Inflammatory macrophage treated with lipopolysaccharide for 1 hour (primary cell): Measurements from ENCODE around the gene PSMD9.
"Not testable (repeated sequence)": the region's sequence is repeated elsewhere in the genome, so short reads cannot be mapped to it uniquely, and the experiment has no call there.

Source experiments
- DNase-seq, 2 donors: peaks; one replicate each; pipeline ENCODE4 v3.0.0-alpha.2; 2020 to 2022

The PSMD9 gene, protein sequence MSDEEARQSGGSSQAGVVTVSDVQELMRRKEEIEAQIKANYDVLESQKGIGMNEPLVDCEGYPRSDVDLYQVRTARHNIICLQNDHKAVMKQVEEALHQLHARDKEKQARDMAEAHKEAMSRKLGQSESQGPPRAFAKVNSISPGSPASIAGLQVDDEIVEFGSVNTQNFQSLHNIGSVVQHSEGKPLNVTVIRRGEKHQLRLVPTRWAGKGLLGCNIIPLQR

DNA sequence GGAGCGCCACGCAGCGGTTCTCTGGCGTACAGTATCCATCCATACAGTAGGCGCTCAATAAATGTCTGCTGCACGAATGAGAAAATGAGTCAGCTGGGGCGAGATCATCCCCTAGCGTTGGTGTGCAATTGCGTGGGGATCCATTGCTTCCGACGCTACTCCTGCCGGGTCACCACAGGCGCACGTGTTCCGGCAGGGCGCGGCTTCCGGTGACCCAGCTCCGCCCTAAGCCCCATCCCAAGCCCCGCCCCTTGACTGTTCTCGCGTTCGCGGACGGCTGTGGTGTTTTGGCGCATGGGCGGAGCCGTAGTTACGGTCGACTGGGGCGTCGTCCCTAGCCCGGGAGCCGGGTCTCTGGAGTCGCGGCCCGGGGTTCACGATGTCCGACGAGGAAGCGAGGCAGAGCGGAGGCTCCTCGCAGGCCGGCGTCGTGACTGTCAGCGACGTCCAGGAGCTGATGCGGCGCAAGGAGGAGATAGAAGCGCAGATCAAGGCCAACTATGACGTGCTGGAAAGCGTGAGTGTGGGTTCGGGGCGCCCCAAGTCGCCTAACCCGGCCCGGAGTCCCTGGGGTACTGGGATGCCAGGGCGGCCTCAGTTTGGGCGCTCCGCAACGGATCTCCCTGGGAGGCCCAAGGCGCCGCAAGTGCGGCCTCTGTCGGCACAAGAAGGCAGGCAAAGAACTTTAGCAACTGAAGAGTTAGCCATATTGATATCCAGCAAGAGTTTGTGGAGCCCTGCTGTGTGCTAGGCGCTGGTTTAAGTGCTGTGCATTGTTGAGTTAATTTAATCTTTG lies at the start of gene PSMD9:
PSMD9 (plus strand) TSS at position 313 of the 796 bp plus-strand sequence; CDS start at position 380, 67 bp downstream.
- peak; percentile 97 to 99 for DNase-seq

DNA sequence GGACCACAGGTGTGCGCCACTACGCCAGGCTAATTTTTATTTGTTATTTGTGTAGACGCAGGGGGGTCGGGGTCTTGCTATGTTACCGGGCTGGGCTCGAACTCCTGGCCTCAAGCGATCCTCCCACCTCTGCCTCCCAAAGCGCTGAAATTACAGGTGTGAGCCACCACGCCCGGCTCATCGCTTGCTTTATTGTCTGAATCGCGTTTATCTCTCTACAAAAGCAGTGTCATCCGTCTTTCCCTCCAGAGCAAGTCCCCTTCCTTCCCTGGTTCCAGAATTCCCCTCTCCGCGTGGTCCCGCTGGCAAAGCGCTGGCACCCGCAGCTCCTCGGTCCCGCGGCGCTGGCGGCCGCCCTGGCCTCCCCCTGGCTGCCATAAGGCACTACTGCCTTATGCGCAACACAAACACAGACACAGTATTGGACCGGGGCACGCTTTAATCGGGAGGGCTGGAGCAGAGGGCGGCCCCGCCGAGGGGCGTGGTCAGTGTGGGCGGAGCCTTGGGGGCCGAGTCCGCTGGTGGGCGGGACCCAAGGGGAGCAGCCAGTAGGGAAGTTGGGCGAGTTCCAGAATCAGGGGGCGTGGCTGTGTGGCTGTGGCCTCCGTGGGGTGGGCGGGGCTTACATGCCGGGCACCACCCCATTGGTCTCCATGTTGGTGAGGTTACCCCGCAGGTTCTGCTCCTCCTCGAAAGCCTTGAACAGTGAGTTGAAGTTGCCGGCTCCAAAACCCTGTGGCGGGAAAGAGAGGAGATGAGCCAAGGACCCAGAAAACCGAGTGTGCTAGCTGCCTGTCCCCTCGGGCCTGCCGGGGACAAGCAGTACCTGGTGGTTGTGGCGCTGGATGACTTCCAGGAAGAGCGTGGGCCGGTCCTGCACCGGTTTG lies 49.2 kb upstream of the PSMD9 start:
- DNase-seq, result peak; percentile 99 to 100

DNA sequence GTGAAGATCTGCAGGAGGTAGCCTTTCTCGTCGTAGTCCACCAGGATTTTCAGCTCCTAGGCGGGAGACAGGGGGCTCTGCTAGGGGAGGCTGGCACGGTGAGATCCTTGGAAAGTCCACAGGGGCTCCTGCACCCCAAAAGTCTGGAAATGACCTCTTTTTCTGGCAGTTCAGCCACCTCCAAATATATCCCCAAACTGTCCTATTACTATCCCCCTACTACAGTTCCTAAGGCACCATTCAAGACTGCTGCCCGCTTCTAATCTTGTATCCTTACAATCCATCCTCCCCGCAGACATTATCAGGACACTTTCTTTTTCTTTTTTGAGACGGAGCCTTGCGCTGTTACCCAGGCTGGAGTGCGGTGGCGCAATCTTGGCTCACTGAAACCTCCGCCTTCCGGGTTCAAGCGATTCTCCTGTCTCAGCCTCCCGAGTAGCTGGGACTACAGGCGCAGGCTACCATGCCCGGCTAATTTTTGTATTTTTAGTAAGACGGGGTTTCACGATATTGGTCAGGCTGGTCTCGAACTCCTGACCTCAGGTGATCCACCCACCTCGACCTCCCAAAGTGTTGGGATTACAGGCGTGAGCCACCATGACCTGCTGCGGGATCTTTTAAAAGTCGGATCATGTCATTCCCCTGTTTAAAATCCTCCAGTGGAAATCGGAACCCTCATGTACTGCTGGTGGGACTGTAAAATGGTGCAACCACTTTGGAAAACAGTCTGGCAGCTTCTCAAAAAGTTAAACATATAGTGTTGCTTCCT lies 48.4 kb upstream of the PSMD9 start:
- peak; percentile 9 to 25 for DNase-seq

DNA sequence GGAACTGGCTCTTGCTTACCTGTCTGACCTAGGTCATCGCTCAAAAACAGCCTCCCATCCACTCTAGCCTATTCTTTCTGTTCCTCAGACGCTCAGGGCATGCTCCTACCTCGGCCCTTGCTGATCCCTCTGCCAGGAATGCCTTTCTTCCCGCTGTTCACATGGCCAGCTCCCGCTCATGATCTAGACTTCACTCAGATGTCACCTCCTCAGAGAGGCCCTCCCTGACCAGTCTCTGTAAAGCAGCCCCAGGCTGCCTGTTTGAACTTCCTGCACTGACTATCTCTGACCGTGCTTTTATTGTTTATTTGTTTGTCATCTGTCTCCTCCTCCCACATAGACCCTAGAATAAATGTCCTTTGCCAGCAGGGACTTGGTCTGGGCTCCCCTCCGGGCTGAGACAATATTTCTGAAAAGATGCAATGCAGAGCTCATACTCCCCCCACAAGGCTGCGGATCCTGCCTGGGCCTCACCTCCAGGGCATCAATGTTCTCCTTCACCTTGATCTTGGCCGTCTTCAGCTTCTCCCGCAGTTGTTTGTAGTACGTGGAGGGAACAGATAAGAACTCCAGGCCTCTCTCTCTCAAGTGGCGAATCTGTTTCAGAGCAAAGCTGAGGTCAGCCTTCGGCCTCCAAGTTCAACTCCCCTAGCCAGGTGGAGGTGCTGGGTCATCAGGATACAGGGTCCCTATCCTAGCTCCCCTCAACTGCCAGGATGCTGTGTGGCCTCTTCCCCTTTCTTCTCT lies 45.2 kb upstream of the PSMD9 start:
- no peak for DNase-seq

DNA sequence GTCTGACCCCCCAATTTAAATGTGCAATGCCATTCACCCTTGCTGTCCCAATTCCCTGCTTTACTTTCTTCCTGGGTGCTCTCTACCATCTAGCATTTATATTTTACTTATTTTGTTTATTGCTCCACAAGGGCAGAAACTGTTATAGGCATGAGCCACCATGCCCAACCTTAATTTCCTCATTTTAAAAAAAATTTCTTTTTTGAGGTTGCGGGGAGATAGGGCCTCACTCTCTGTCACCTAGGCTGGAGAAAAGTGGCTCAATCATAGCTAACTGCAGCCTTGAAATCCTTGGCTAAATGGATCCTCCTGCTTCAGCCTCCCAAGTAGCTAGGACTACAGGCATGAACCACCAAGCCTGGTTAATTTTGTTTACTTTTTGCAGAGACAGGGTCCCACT lies 42.9 kb upstream of the PSMD9 start:
- no peak for DNase-seq

DNA sequence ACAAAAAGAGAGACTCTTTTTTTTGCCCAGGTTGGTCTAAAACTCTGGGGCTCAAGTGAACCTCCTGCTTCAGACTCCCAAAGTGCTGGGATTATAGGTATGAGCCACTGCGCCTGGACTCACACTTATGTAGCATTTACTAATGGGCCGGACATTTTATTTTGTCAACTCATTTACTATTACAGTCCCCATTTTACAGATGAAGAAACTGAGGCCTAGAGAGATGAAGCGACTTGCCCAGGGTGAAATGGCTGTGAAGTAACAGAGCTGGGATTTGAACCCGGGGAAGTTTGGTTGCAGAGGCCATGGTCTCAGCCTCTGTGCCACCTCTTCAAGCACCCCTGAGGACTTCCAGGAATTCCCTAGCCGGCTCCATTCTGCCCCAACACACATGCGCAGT lies 39.4 kb upstream of the PSMD9 start:
- DNase-seq, result no peak

DNA sequence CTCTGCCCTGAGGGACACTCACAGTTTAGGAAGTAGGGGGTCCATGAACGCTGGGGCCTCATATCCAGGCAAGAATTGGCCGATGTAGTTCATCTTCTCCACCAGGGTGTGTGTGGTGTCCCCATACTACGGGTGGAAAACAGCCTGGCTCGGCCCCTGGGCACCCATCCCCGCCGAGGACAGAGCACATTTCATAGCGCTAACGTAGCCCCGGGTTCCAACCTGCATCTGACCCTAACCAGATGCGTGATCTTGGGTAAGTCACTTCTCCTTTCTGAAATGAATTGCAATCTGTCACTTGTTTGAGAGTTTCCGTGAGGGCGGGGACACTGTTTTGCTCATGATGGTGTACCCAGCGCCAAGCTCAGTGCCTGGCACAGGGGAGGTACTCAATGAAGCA lies 38.9 kb upstream of the PSMD9 start:
- DNase-seq, result peak; percentile 46 to 55

DNA sequence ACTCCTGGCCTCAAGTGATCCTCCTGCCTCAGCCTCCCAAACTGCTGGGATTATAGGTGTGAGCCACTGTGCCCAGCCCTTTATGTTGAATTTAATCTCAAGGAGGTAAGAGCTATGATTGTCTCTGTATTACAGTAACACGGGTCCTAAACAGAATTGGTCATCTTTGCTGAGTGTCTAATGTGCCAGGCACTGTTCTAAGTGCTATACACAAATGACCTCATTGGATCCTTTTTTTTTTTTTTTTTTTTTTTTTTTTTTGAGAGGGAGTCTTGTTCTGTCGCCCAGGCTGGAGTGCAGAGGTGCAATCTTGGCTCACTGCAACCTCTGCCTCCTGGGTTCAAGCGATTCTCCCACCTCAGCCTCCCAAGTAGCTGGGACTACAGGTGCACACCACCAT lies 36.2 kb upstream of the PSMD9 start:
- DNase-seq, result not testable (repeated sequence)

DNA sequence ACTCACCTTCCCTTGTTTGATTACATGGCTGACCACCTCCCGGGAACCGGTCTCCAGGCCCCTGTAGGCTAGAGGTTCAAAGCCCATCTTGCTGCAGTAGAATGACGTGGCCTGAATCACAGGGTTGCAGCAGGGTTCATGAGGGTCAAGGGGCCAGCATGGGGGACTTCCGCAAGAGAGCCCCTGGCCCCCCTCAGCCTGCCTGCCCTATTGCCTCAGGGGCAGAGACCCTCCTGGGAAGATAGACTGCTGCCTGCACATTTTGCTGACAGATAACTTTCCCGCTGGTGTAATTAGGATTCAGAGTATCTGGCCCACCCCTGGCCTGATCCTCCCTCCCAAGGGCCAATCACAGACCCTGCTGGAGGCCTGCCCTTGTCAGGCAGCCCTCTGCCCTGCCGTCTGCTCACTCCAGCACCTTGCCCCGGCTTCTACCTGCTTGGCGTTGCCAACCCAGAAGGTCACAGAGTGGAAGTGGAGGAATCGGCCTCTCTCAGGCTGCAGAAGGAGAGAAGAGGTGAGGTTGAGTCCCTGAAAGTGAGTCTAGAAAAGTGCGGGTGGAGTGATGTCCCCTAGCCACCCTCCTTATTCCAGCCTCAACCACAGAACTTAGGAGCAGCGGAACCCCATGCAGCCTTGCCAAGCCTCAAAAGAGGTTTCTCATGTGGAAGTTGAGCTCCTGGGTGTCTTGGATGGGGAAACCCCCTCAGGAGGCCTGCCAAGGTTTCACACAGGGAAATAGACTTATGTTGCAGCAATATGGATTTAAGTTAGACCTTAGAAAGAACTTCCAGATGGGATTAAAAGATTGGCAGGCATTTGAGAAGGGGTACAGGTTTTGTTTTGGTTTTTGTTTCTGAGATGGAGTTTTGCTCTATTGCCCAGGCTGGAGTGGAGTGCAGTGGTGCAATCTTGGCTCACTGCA lies 31.0 kb upstream of the PSMD9 start:
- DNase-seq, result peak; percentile 13 to 19

DNA sequence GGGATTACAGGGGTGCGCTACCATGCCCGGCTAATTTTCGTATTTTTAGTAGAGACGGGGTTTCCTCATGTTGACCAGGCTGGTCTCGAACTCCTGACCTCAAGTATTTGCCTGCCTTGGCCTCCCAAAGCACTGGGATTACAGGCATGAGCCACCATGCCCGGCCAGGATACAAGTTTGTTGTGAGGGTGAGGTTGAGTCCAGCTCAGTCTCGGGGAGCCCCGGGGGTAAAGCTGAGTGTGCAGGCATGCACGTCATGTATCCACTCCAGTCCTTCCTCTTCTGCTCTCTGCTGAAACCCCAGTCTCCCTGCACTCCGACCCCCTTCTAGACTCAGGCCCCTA lies 30.3 kb upstream of the PSMD9 start:
- no peak for DNase-seq

DNA sequence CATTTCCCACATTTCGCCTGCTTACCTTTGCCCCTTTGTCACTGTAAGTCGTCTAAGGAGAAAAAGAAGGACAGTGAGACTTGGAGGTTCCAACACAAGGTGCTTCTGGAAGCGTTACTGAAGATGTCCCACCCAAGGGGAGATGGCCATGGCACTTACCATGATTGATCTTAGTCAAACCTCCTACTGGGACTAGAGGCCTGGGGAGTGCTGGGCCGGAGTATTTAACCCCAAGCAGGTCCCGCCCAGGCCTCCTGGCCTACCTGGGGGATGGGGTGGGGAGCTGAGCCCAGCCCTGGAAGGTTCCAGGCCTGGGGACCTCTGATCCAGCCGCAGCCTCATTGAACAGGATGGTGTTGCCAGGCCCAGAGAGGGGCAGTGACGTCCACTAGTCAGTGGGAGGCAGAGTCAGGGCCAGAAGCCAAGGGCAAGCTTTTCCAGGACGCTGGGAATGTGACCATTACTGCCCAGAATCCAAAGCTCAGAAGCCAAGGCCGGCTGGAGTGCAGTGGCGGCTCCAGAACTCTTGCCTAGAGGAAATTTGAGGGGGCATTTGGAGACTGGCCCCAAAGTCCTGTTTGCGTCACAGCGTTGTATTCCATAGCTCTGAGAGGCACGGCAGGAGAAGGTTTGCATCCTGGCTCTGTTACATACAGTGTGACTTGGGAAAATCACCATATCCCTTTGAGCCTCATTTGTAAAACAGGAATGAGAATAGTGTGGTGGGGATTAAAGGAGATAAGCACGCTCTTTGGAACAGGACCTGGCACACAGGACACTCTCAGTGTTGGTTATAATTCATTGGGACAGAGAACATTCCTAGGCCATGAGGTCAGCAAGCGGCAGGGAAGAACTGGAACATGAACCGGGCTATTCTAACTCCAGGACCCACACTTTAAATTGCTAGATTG lies 29.7 kb upstream of the PSMD9 start, which contains the start of gene HPD:
HPD (minus strand) TSS at position 198 of the 911 bp plus-strand sequence; CDS start at position 162, 36 bp downstream.
- DNase-seq, result no peak

DNA sequence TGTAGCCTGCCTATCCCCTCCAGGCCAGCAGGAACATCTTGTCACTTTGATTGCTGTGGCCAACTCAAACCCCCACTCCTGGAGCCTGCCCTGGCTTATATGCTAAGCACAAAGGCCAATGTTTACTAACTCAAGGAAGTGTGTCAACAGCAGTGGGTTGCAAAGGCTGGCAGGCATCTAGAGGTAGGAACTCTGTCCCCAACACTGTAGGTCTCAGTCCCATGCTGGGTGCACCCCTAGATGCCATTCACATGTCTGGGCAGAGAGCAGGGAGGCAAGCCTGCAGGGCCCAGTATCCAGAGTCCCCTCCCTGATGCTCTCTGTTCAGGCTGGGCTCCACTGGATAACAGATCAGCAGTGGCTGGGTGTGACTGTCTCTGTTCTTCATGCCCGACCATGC lies 28.3 kb upstream of the PSMD9 start:
- DNase-seq, result no peak

DNA sequence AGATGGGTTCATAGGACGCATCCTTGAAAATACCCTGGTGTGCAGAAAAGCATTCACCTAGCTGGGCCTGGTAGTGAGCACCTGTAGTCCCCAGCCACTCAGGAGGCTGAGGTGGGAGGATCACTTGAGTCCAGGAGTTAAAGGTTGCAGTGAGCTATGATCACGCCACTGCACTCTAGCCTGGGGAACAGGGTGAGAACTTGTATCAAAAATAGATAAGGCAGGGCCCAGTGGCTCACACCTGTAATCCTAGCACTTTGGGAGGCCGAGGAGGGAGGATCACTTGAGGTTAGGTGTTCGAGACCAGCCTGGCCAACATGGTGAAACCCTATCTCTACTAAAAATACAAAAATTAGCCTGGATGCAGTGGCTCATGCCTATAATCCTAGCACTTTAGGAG lies 27.9 kb upstream of the PSMD9 start:
- not testable (repeated sequence) for DNase-seq

DNA sequence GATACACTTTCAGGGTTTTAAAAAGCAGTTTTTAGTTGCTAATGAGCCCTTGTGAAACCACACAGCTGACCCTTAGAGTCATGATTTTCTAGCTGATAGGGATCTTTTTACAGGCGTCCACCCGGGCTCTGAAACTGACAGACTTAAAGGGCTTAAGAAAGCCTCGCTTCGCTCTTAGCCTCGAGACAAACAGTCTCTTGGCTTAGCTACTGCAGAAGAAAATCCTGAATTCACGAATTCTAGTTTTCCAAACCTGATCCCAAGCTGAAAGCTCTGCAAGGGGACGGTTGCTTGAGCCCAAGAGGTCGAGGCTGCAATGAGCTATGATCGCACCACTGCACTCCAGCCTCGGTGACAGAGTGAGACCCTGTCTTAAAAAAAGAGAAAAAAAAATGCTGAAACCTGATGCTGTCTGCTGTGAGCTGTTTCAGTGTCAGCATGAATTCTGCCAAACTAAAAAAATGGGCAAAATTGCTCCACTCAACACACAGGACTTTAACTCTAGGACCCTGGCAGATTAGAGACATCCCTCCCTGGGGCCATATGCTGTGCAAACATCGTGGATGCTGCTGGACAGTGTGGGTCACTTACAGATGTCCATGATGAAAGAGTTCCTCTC lies 26.8 kb upstream of the PSMD9 start:
- no peak for DNase-seq

DNA sequence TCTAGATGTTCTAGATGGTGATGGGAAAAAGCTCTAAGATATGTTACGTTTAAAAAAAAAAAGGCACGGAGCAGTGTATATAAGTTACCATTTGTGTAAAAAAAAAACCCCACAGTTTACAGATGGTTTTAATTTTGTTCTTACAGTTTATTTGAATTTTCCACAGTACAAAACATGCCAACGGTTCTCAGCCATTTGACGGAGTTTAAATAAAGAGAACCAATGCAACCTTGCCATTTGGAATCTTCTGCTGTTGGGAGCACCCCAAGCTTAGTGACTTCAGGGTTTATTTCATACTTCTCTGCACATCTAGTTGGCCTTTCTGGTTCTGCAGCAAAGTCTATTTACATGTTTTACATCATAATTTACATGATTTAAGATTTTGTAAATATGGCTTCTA lies 22.3 kb upstream of the PSMD9 start:
- DNase-seq, result no peak

DNA sequence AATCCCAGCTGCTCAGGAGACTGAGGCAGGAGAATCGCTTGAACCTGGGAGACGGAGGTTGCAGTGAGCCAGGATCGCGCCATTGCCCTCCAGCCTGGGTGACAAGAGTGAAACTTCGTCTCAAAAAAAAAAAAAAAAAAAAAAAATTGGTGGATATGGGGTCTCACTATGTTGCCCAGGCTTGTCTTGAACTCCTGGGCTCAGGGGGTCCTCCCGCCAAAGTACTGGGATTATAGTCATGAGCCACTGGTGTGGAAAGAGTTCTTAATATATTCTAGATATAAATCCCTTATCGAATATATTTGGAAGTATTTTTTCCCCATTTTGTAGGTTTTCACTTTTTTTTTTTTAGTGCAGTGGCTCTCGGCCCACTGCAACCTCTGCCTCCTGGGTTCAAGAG lies 19.4 kb upstream of the PSMD9 start:
- DNase-seq, result not testable (repeated sequence)

DNA sequence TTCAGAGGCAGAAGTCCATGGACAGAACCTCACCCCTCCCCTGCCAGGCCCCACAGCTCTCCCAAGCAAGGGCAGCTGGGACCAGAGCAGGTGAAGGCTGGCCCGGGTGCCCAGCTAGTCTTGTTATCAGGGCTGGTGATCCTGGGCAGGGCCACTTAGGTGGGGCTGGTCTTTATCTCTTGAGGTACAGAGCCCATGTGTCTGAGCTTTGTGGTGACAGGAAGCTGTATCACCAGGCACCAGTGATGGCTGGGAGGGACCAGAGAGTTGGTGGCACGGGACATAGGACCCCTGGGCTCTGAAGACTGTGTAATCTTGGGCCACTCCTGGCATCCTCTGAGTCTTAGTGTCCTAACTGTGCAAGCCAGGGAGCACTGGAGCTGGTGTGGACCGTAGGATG lies 17.1 kb upstream of the PSMD9 start:
- DNase-seq, result no peak

DNA sequence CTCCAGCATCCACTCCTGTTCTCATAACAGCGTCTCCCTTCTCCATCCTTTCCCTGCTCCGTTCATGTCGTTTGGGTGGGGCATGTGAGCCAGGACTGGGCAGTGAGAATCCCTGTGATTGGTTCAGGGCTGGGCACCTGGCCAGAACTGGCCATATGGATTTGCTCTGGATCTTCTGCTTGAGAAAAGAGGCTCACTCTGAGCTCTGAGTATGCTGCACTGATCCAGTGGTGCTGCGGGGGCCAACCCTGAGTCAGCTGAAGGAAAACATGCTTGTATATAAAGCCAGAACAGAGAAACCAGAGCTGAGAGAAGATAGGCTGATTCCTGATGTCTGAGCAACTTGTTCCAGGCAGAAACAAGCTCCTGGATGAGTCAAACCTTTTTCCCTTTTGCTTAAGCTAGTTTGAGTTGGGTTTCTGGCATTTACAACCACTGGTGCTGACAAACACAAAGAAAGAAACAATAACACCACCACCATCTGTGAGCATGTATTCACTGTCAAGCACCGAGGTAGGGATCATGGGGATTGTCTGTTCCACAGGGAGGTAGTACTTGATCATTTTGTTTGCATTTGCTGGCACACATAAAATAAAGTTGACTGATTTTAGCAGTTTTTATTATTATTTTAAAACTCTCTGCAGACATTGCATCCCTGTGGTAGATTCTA lies 15.9 kb upstream of the PSMD9 start:
- no peak for DNase-seq

DNA sequence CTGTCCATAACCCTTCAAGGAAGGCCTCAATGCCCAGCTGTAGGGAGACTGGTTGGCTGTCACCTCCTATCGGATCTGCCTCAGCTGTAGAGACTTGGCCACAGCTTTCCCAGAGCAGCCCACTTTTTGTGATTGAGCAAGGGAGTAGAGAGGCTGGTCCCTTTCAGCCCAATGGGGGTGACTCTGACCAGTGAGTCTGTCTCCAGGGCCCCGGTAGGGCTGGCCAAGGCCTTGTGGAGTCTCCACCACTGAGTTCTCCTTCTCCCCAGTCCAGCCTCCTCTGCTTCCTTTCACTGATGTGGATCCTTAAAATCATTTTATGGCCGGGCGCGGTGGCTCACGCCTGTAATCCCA lies 15.4 kb upstream of the PSMD9 start:
- DNase-seq, result no peak
